Loucy (cell line): ENCODE measurements around the gene SUPT4H1.

Experiments
- H2AFZ ChIP-seq: fragments of 200-600 bp; sonication (generic); 2 replicates; pipeline ENCODE4 v1.6.0; 2016; ENCODE audit warnings: antibody characterized with exemption, mild to moderate bottlenecking, low read length, moderate library complexity
- H3F3A ChIP-seq: fragments of 200-600 bp; 2 replicates; pipeline ENCODE4 v1.6.0; 2016; ENCODE audit warnings: antibody characterized with exemption, low read depth, mild to moderate bottlenecking
- H3K27me3 ChIP-seq: fragments of 200-600 bp; sonication (generic); 2 replicates; pipeline ENCODE4 v1.6.1; 2014; ENCODE audit warnings: low read length, mild to moderate bottlenecking; ENCODE audit not compliant: insufficient read depth, poor library complexity, severe bottlenecking
- H3K36me3 ChIP-seq: fragments of 200-600 bp; sonication (generic); 2 replicates; pipeline ENCODE4 v1.6.1; 2016; ENCODE audit warnings: low read length; ENCODE audit not compliant: insufficient read depth
- H3K4me1 ChIP-seq: fragments of 200-600 bp; sonication (generic); 2 replicates; pipeline ENCODE4 v1.5.1; 2014; ENCODE audit warnings: low read length, mild to moderate bottlenecking; ENCODE audit not compliant: insufficient read depth, poor library complexity, severe bottlenecking
- H3K4me2 ChIP-seq: fragments of 200-600 bp; sonication (generic); 2 replicates; pipeline ENCODE4 v1.6.0; 2014; ENCODE audit warnings: antibody characterized with exemption, low read length, low read depth, mild to moderate bottlenecking; ENCODE audit not compliant: poor library complexity, severe bottlenecking
- H3K4me3 ChIP-seq: fragments of 200-600 bp; sonication (generic); 2 replicates; pipeline ENCODE4 v1.5.1; 2014; ENCODE audit warnings: low read length, mild to moderate bottlenecking, mixed read lengths; ENCODE audit not compliant: poor library complexity, severe bottlenecking
- H3K79me2 ChIP-seq: fragments of 200-600 bp; sonication (generic); 2 replicates; pipeline ENCODE4 v1.6.1; 2014; ENCODE audit warnings: low read length; ENCODE audit not compliant: insufficient read depth
- H3K9ac ChIP-seq: fragments of 200-600 bp; sonication (generic); 2 replicates; pipeline ENCODE4 v1.6.0; 2014; ENCODE audit warnings: mild to moderate bottlenecking, low read depth, low read length, moderate library complexity; ENCODE audit not compliant: poor library complexity, severe bottlenecking
- H3K9me2 ChIP-seq: fragments of 200-600 bp; sonication (generic); replicated peaks from 2 replicates; pipeline ENCODE4 v1.6.1; 2016; ENCODE audit warnings: low read depth, low read length, mixed read lengths
- H3K9me3 ChIP-seq: fragments of 200-600 bp; sonication (generic); 2 replicates; pipeline ENCODE4 v1.6.1; 2014; ENCODE audit warnings: mild to moderate bottlenecking, antibody characterized with exemption, low read length, low read depth; ENCODE audit not compliant: insufficient read depth
- H4K20me1 ChIP-seq: fragments of 200-600 bp; sonication (generic); 2 replicates; pipeline ENCODE4 v1.6.0; 2014; ENCODE audit warnings: antibody characterized with exemption, low read length, mild to moderate bottlenecking; ENCODE audit not compliant: insufficient read depth, poor library complexity, severe bottlenecking
- CTCF ChIP-seq: fragments of 200-600 bp; sonication (generic); conservative IDR thresholded peaks from 2 replicates; pipeline ENCODE4 v1.5.1; 2014; ENCODE audit warnings: mild to moderate bottlenecking, antibody characterized with exemption, low read length
- EZH2phosphoT487 ChIP-seq: fragments of 200-600 bp; IDR thresholded peaks from 2 replicates; pipeline ENCODE4 v1.6.1; 2018; ENCODE audit warnings: antibody characterized with exemption, mild to moderate bottlenecking, moderate library complexity, borderline replicate concordance

Gene SUPT4H1

GRCh38 chr17:58340405-58340876, 11.6 kb downstream of the SUPT4H1 start:
- peaks cover 74% of the 10 kb centered on the region for H3K4me1 ChIP-seq
- peak overlapping the region; percentile 99 for H3K9ac ChIP-seq
- TF ChIP-seq CTCF (no peak), EZH2phosphoT487 (no peak)
- peaks cover 2% of the 10 kb centered on the region; the same call in 1 of the 2 replicates for H3K36me3 ChIP-seq
- no peaks in the 10 kb centered on the region for H3K9me3 ChIP-seq
- peaks cover 32% of the 10 kb centered on the region for H3F3A ChIP-seq
- H2AFZ ChIP-seq, result no peak overlapping the region
- H4K20me1 ChIP-seq, result peaks cover 5% of the 10 kb centered on the region
- H3K4me3 ChIP-seq, result peak overlapping the region; percentile 99
- peaks cover 83% of the 10 kb centered on the region for H3K79me2 ChIP-seq
- H3K27me3 ChIP-seq, result no peaks in the 10 kb centered on the region
- H3K4me2 ChIP-seq, result peak overlapping the region; percentile 94
- H3K9me2 ChIP-seq, result no peaks in the 10 kb centered on the region

- Histone ChIP-seq H3K4me1 (peaks cover 74% of the 10 kb centered on the region), H3K9me2 (no peaks in the 10 kb centered on the region), H3K9ac (peak overlapping the region; percentile 99), H3K9me3 (no peaks in the 10 kb centered on the region), H3K4me3 (peak overlapping the region; percentile 99), H3F3A (peaks cover 32% of the 10 kb centered on the region), H3K36me3 (no peaks in the 10 kb centered on the region), H2AFZ (no peak overlapping the region), H3K79me2 (peaks cover 83% of the 10 kb centered on the region), H4K20me1 (no peaks in the 10 kb centered on the region), H3K27me3 (no peaks in the 10 kb centered on the region), H3K4me2 (peak overlapping the region; percentile 94)
- TF ChIP-seq CTCF (no peak), EZH2phosphoT487 (no peak)
Observed at GRCh38 chr17:58339755-58340404, 12.1 kb downstream of the SUPT4H1 start.

GRCh38 chr17:58338841-58339754, 12.9 kb downstream of the SUPT4H1 start:
- H3K4me2 ChIP-seq, result peak overlapping the region; percentile 94
- no peaks in the 10 kb centered on the region for H3K27me3 ChIP-seq
- no peaks in the 10 kb centered on the region for H4K20me1 ChIP-seq
- H3K9ac ChIP-seq, result peak overlapping the region; percentile 99
- H3K36me3 ChIP-seq, result no peaks in the 10 kb centered on the region
- H3K9me2 ChIP-seq, result no peaks in the 10 kb centered on the region
- H3K4me3 ChIP-seq, result peak overlapping the region; percentile 99
- H3K4me1 ChIP-seq, result peaks cover 76% of the 10 kb centered on the region
- H2AFZ ChIP-seq, result no peak overlapping the region
- TF ChIP-seq EZH2phosphoT487 (no peak), CTCF (no peak)
- H3K79me2 ChIP-seq, result peaks cover 89% of the 10 kb centered on the region
- peaks cover 35% of the 10 kb centered on the region for H3F3A ChIP-seq
- no peaks in the 10 kb centered on the region for H3K9me3 ChIP-seq
